CD1c-positive myeloid dendritic cell (primary cell): ENCODE data around the gene SMC3.

ENCODE experiments used
- DNase-seq: peaks from one replicate; pipeline ENCODE4 v3.0.0-alpha.2; 2016; ENCODE audit errors: extremely low spot score

SMC3 gene

GRCh38 chr10:110646417-110647135 is 79.1 kb downstream of the SMC3 start:
- DNase-seq, result no peak

GRCh38 chr10:110647136-110647430 is 79.6 kb downstream of the SMC3 start:
- no peak for DNase-seq

GRCh38 chr10:110648692-110649346 is 81.3 kb downstream of the SMC3 start:
- no peak for DNase-seq

- DNase-seq, result no peak
Observed at GRCh38 chr10:110649347-110650264, 82.1 kb downstream of the SMC3 start.

GRCh38 chr10:110650265-110650668 is 82.8 kb downstream of the SMC3 start:
- no peak for DNase-seq

- DNase-seq, result no peak
Observed at GRCh38 chr10:110651044-110651958, 83.8 kb downstream of the SMC3 start.

- DNase-seq, result no peak
Observed at GRCh38 chr10:110652475-110653118, 85.1 kb downstream of the SMC3 start.
